HG03342 (cell line): ENCODE measurements around the gene SAMHD1.
"Not testable (repeated sequence)": the region's sequence is repeated elsewhere in the genome, so short reads cannot be mapped to it uniquely, and the experiment has no call there.

Experiments used
- ATAC-seq: cut with Tn5 transposase; IDR thresholded peaks from one replicate; pipeline ENCODE4 v1.9.1; 2021; ENCODE audit warnings: mild to moderate bottlenecking, moderate library complexity; ENCODE audit not compliant: unreplicated experiment

SAMHD1 gene

GRCh38 chr20:36917943-36918342, 33.6 kb downstream of the SAMHD1 start:
- ATAC-seq, result no peak

- ATAC-seq, result no peak
Observed at GRCh38 chr20:36917240-36917639, 34.3 kb downstream of the SAMHD1 start.

GRCh38 chr20:36916199-36916598, 35.3 kb downstream of the SAMHD1 start:
- ATAC-seq, result no peak

GRCh38 chr20:36908603-36909002, 42.9 kb downstream of the SAMHD1 start:
- no peak for ATAC-seq

GRCh38 chr20:36906086-36906485, 45.4 kb downstream of the SAMHD1 start:
- ATAC-seq, result not testable (repeated sequence)

GRCh38 chr20:36905566-36905965, 45.9 kb downstream of the SAMHD1 start:
- ATAC-seq, result not testable (repeated sequence)

- no peak for ATAC-seq
Observed at GRCh38 chr20:36904690-36905089, 46.8 kb downstream of the SAMHD1 start.

GRCh38 chr20:36895036-36895435, 56.5 kb downstream of the SAMHD1 start:
- no peak for ATAC-seq

GRCh38 chr20:36893801-36894200, 57.7 kb downstream of the SAMHD1 start:
- ATAC-seq, result no peak

GRCh38 chr20:36891211-36891610, 60.3 kb downstream of the SAMHD1 start:
- no peak for ATAC-seq

GRCh38 chr20:36890586-36890985, 60.9 kb downstream of the SAMHD1 start:
- no peak for ATAC-seq

GRCh38 chr20:36888880-36889516, 62.5 kb downstream of the SAMHD1 start:
- no peak for ATAC-seq

GRCh38 chr20:36887752-36888090, 63.8 kb downstream of the SAMHD1 start:
- ATAC-seq, result no peak

- no peak for ATAC-seq
Observed at GRCh38 chr20:36886859-36887751, 64.4 kb downstream of the SAMHD1 start.

GRCh38 chr20:36885356-36885755, 66.2 kb downstream of the SAMHD1 start:
- ATAC-seq, result no peak

GRCh38 chr20:36883977-36884535, 67.5 kb downstream of the SAMHD1 start:
- ATAC-seq, result no peak

GRCh38 chr20:36881888-36882287, 69.6 kb downstream of the SAMHD1 start:
- ATAC-seq, result peak; percentile 57

- no peak for ATAC-seq
Observed at GRCh38 chr20:36881331-36881730, 70.2 kb downstream of the SAMHD1 start.

- ATAC-seq, result no peak
Observed at GRCh38 chr20:36880741-36881250, 70.7 kb downstream of the SAMHD1 start.

GRCh38 chr20:36878941-36879340, 72.6 kb downstream of the SAMHD1 start:
- ATAC-seq, result no peak

- no peak for ATAC-seq
Observed at GRCh38 chr20:36876473-36876833, 75.1 kb downstream of the SAMHD1 start.
